Transverse colon (tissue), 3 donors: ENCODE data around the gene SYK.

Source experiments
- POLR2A ChIP-seq: fragments of 450-650 bp; IDR thresholded peaks from one replicate; pipeline ENCODE4 v1.6.1; 2016; ENCODE audit warnings: antibody characterized with exemption, mild to moderate bottlenecking, moderate library complexity
- TF ChIP-seq, protein P1 (sequence below), 5 experiments: fragments of 200-600 bp in 3 of 5; fragments of 450-650 bp in 2 of 5; sonication (generic) in 3 of 5; IDR thresholded peaks; 1 replicate in 2 of 5; 2 replicates in 3 of 5; pipeline ENCODE4 v1.5.1; 2016 to 2017; ENCODE audit warnings: antibody characterized with exemption in 5 of 5, inconsistent platforms in 3 of 5, mild to moderate bottlenecking in 2 of 5, moderate library complexity in 1 of 5

DNA sequence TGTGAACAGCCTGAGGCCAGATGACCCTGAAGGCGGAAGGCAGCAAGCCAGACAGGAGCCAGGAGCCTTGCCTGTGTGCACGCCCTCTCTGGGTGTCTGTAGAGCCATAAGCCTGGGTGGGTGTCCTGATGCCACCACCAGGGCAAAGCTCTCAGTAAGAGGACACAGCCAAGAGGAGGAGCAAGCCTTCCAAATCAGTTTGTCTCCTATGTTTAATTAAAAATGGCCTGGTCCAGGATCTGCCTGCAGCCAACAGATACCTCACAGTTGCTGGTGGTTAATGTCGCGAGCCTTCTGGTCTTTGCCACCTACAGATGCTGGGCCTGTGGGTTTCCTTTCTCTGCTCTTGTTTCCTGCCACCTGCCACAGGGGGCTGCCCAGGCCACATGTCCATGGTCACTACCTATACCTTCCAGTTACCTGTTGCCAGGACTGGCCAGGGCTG is 56.9 kb downstream of the SYK start:
- TF ChIP-seq POLR2A = no peak
- TF ChIP-seq, protein P1, sequence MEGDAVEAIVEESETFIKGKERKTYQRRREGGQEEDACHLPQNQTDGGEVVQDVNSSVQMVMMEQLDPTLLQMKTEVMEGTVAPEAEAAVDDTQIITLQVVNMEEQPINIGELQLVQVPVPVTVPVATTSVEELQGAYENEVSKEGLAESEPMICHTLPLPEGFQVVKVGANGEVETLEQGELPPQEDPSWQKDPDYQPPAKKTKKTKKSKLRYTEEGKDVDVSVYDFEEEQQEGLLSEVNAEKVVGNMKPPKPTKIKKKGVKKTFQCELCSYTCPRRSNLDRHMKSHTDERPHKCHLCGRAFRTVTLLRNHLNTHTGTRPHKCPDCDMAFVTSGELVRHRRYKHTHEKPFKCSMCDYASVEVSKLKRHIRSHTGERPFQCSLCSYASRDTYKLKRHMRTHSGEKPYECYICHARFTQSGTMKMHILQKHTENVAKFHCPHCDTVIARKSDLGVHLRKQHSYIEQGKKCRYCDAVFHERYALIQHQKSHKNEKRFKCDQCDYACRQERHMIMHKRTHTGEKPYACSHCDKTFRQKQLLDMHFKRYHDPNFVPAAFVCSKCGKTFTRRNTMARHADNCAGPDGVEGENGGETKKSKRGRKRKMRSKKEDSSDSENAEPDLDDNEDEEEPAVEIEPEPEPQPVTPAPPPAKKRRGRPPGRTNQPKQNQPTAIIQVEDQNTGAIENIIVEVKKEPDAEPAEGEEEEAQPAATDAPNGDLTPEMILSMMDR (IDR thresholded peaks at IDR 0.05) = no peak
